H1 (cell line): ENCODE measurements around the gene KAT2A. TPM values are rescaled to one million over a fixed set of nuclear protein-coding genes. Genes with fewer than 3 reads are reported as not detected.

Experiments
- CTCF ChIA-PET: fragments of 300-600 bp; sonication (Branson Sonifier 250); formaldehyde crosslinking; loops from one replicate; lab custom pipeline; 2021; ENCODE audit not compliant: partially characterized antibody; lab: Charles Lee
- POLR2A ChIA-PET: fragments of 300-600 bp; sonication (Branson Sonifier 250); formaldehyde crosslinking; loops from one replicate; lab custom pipeline; 2021; ENCODE audit warnings: inconsistent platforms; ENCODE audit not compliant: partially characterized antibody; lab: Charles Lee
- DNase-seq, 2 experiments: peaks; one replicate each; pipeline versions ENCODE4 v3.0.0 to v3.0.0-alpha.2; 2010 to 2022; ENCODE audit warnings: low spot score in 2 of 2, low read depth in 1 of 2, mixed read lengths in 1 of 2
- FAIRE-seq: peaks from 2 replicates; lab custom pipeline; 2011; peaks lifted over from hg19 to GRCh38; lab: Jason Lieb, UNC
- H2AFZ ChIP-seq: 2 replicates; pipeline ENCODE4 v1.8.1; 2012; ENCODE audit warnings: low read length, inconsistent platforms
- H2AK5ac ChIP-seq: 2 replicates; pipeline ENCODE4 v1.6.1; 2013; ENCODE audit warnings: low read depth, low read length
- H2BK120ac ChIP-seq: replicated peaks from 2 replicates; pipeline ENCODE3; 2013; ENCODE audit warnings: low read depth, low read length, inconsistent platforms
- H2BK12ac ChIP-seq: 2 replicates; pipeline ENCODE4 v1.6.1; 2013; ENCODE audit warnings: low read depth, low read length
- H2BK15ac ChIP-seq: 2 replicates; pipeline ENCODE4 v1.6.1; 2013; ENCODE audit warnings: low read length
- H2BK20ac ChIP-seq: 2 replicates; pipeline ENCODE4 v1.6.1; 2013; ENCODE audit warnings: low read length
- H2BK5ac ChIP-seq: 2 replicates; pipeline ENCODE4 v1.6.1; 2013; ENCODE audit warnings: low read depth, low read length
- H3K14ac ChIP-seq: 2 replicates; pipeline ENCODE4 v1.6.1; 2013; ENCODE audit warnings: inconsistent platforms; ENCODE audit not compliant: insufficient read length
- H3K18ac ChIP-seq: 2 replicates; pipeline ENCODE4 v1.6.1; 2013; ENCODE audit warnings: low read length; ENCODE audit errors: extremely low read depth
- H3K23ac ChIP-seq: 2 replicates; pipeline ENCODE4 v1.6.1; 2013; ENCODE audit warnings: inconsistent platforms; ENCODE audit not compliant: insufficient read length
- H3K23me2 ChIP-seq: 2 replicates; pipeline ENCODE4 v1.6.1; 2013; ENCODE audit warnings: low read depth, low read length
- H3K27ac ChIP-seq: 2 replicates; pipeline ENCODE4 v1.6.1; 2011; ENCODE audit warnings: low read depth, low read length, inconsistent platforms
- H3K27me3 ChIP-seq, 4 experiments: replicated peaks in 1 of 4; 1 replicate in 1 of 4; 2 replicates in 3 of 4; pipeline versions ENCODE4 v1.6.1 to v1.8.1; 2011 to 2013; ENCODE audit warnings: low read length in 3 of 4, mild to moderate bottlenecking in 3 of 4, inconsistent platforms in 2 of 4, mixed read lengths in 2 of 4, moderate library complexity in 1 of 4; ENCODE audit not compliant: control insufficient read depth in 3 of 4, insufficient read depth in 3 of 4; ENCODE audit errors: extremely low read depth in 1 of 4
- H3K36me3 ChIP-seq, 4 experiments: 2 replicates each; pipeline versions ENCODE4 v1.6.1 to v1.8.1; 2011 to 2013; ENCODE audit warnings: mild to moderate bottlenecking in 4 of 4, low read length in 3 of 4, moderate library complexity in 2 of 4, control low read depth in 1 of 4, inconsistent platforms in 1 of 4; ENCODE audit not compliant: insufficient read depth in 4 of 4, control insufficient read depth in 2 of 4
- H3K4ac ChIP-seq: replicated peaks from 2 replicates; pipeline ENCODE3; 2013; ENCODE audit warnings: low read length, low read depth, mixed read lengths, inconsistent platforms; ENCODE audit not compliant: insufficient read length
- H3K4me1 ChIP-seq, 4 experiments: replicated peaks in 1 of 4; 1 replicate in 1 of 4; 2 replicates in 3 of 4; pipeline versions ENCODE4 v1.6.1 to v1.8.1; 2011 to 2013; ENCODE audit warnings: low read length in 3 of 4, inconsistent platforms in 2 of 4, mixed read lengths in 1 of 4; ENCODE audit not compliant: insufficient read depth in 4 of 4, control insufficient read depth in 3 of 4
- H3K4me2 ChIP-seq, 2 experiments: 2 replicates each; pipeline versions ENCODE4 v1.6.1 to v1.8.1; 2011 to 2013; ENCODE audit warnings: low read depth in 2 of 2, low read length in 2 of 2, control low read depth in 1 of 2, inconsistent platforms in 1 of 2, mild to moderate bottlenecking in 1 of 2; ENCODE audit not compliant: insufficient read depth in 1 of 2
- H3K4me3 ChIP-seq, 4 experiments: fragments of 200-600, 300-600 bp in 1 of 4; sonication (generic), shearing (Covaris generic), sonication (Bioruptor Twin) in 1 of 4; 2 replicates each; pipeline versions ENCODE4 v1.5.1 to v1.8.1; 2011 to 2016; ENCODE audit warnings: low read length in 4 of 4, low read depth in 3 of 4, control low read depth in 2 of 4, inconsistent platforms in 2 of 4, mild to moderate bottlenecking in 2 of 4, mixed read lengths in 1 of 4, moderate library complexity in 1 of 4; ENCODE audit not compliant: insufficient read depth in 2 of 4; ENCODE audit errors: extremely low read depth in 1 of 4
- H3K56ac ChIP-seq: replicated peaks from 2 replicates; pipeline ENCODE3; 2013; ENCODE audit warnings: low read depth, mild to moderate bottlenecking, mixed read lengths, low read length, inconsistent platforms; ENCODE audit not compliant: insufficient read length
- H3K79me1 ChIP-seq: 2 replicates; pipeline ENCODE4 v1.6.1; 2013; ENCODE audit warnings: low read depth, low read length, control low read depth
- H3K79me2 ChIP-seq, 2 experiments: 2 replicates each; pipeline versions ENCODE4 v1.6.1 to v1.8.1; 2012 to 2013; ENCODE audit warnings: low read length in 2 of 2, mild to moderate bottlenecking in 2 of 2, inconsistent platforms in 1 of 2; ENCODE audit not compliant: insufficient read depth in 2 of 2, control insufficient read depth in 1 of 2
- H3K9ac ChIP-seq, 4 experiments: replicated peaks in 1 of 4; 1 replicate in 1 of 4; 2 replicates in 3 of 4; pipeline versions ENCODE4 v1.6.1 to v1.8.1; 2011 to 2013; ENCODE audit warnings: low read depth in 3 of 4, low read length in 3 of 4, control low read depth in 2 of 4, mild to moderate bottlenecking in 2 of 4, moderate library complexity in 2 of 4, inconsistent platforms in 1 of 4; ENCODE audit errors: extremely low read depth in 1 of 4
- H3K9me3 ChIP-seq, 2 experiments: 2 replicates each; pipeline versions ENCODE4 v1.6.1 to v1.8.1; 2012 to 2013; ENCODE audit warnings: mild to moderate bottlenecking in 2 of 2, moderate library complexity in 2 of 2, control low read depth in 1 of 2, inconsistent platforms in 1 of 2, low read depth in 1 of 2, low read length in 1 of 2, mixed read lengths in 1 of 2; ENCODE audit not compliant: insufficient read depth in 2 of 2
- H4K20me1 ChIP-seq, 2 experiments: replicated peaks in 1 of 2; 2 replicates each; pipeline versions ENCODE3 to v1.8.1; 2011 to 2013; ENCODE audit warnings: inconsistent platforms in 2 of 2, low read length in 2 of 2, mild to moderate bottlenecking in 1 of 2; ENCODE audit not compliant: insufficient read depth in 2 of 2, control insufficient read depth in 1 of 2
- H4K5ac ChIP-seq: 2 replicates; pipeline ENCODE4 v1.6.1; 2013; ENCODE audit warnings: low read length, low read depth, mixed read lengths, inconsistent platforms; ENCODE audit not compliant: insufficient read length
- H4K8ac ChIP-seq: 2 replicates; pipeline ENCODE4 v1.8.0; 2013; ENCODE audit warnings: mild to moderate bottlenecking, moderate library complexity, low read length, inconsistent platforms; ENCODE audit not compliant: insufficient read depth; ENCODE audit errors: extremely low read depth
- H4K91ac ChIP-seq: replicated peaks from 2 replicates; pipeline ENCODE3; 2013; ENCODE audit warnings: low read length, mixed read lengths, inconsistent platforms; ENCODE audit not compliant: insufficient read length
- FOSL1 ChIP-seq: IDR thresholded peaks from 2 replicates; pipeline ENCODE4 v1.6.1; 2011; ENCODE audit warnings: mild to moderate bottlenecking, low read depth, low read length, moderate library complexity; ENCODE audit not compliant: insufficient read depth
- WGBS, 2 experiments: shearing (Covaris generic) in 1 of 2; methylation state at CpG; one replicate each; pipeline versions ENCODE4 v1.1.6 to v1.1.7; 2013 to 2015; ENCODE audit warnings: low lambda C conversion rate in 2 of 2, mixed read lengths in 2 of 2, inconsistent platforms in 1 of 2, low coverage in 1 of 2, missing lambda C conversion rate in 1 of 2; ENCODE audit not compliant: insufficient replicate concordance in 2 of 2, insufficient coverage in 1 of 2, insufficient read length in 1 of 2; ENCODE audit errors: extremely low coverage in 1 of 2, missing lambda C conversion rate in 1 of 2; 5-methylcytosine and 5-hydroxymethylcytosine counted together
- polyA plus RNA-seq, 7 experiments: library from polyadenylated mRNA; depleted of rRNA in 3 of 7; stranded (reverse) in 5 of 7; unstranded in 2 of 7; fragments of >200 nt in 5 of 7; fragments of 200-250 nt in 2 of 7; gene quantifications; 1 replicate in 5 of 7; 2 replicates in 1 of 7; 4 replicates in 1 of 7; pipeline versions ENCODE4 v1.2.1 to v1.2.3, GENCODE V29; 2011 to 2013; ENCODE audit warnings: missing spikeins in 2 of 7, mixed read lengths in 2 of 7
- total RNA-seq: library from RNA; stranded (reverse); fragmentation: NEBNext Ultra II Directional; extraction: Animal tissue kit (Norgen Biotek cat#: 25700); gene quantifications from 2 replicates; pipeline ENCODE4 v1.2.1, GENCODE V29; 2021

KAT2A gene
- total and polyA plus RNA-seq, 2 of the 8 experiments (the other 6 are each of a cell fraction or from before 2014, with no cell fraction given) = 34.2 to 40.1 TPM

DNA sequence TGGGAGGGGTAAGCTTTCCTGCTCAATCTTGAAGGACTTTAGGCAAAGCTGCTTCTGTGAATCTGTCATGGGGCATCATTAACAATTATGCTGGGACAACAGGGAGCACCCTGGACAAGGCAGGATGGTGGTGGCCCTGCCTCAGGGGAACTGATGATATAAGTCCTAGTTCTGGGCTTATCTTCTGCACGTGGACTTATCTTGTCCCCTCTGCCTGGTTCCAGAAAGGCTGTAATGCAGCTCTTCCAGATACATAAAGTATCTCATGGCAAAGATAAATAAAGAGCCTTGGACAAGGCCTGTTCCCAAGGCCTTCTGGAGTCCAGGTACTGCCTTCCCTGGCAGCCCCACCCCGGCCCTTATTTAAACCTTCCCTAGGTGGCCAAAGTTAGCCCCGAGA, 16.9 kb downstream of the KAT2A start:
- no peak overlapping the region for H2BK12ac ChIP-seq
- no peaks in the 10 kb centered on the region for H3K79me2 ChIP-seq
- H2BK20ac ChIP-seq = no peak overlapping the region
- H3K56ac ChIP-seq = no peak overlapping the region
- no peak overlapping the region for H3K4me2 ChIP-seq
- no peak overlapping the region for H2BK120ac ChIP-seq
- H3K27ac ChIP-seq = no peak overlapping the region
- no peak overlapping the region for H4K91ac ChIP-seq
- no peak overlapping the region for H4K5ac ChIP-seq
- no peak overlapping the region for H3K4me3 ChIP-seq
- H3K23ac ChIP-seq = no peak overlapping the region
- CTCF ChIA-PET = interaction anchor here (0.6 to 39.4 kb wide), 7 partner anchors 12 to 425 kb away, joined by 3 to 1084 read pairs (median 67); partner anchors contain the start of genes DHX58, DNAJC7, HSPB9 and KAT2A
- H2AK5ac ChIP-seq = no peak overlapping the region
- POLR2A ChIA-PET = interaction anchor here (0.7 to 2.2 kb wide), 4 partner anchors 12 to 79 kb away, joined by 3 to 9 read pairs (median 4); no protein-coding TSS in a partner anchor
- no peaks in the 10 kb centered on the region for H3K36me3 ChIP-seq
- H2AFZ ChIP-seq = no peak overlapping the region
- no peak overlapping the region for H3K9ac ChIP-seq
- no peaks in the 10 kb centered on the region for H3K9me3 ChIP-seq
- no peaks in the 10 kb centered on the region for H3K79me1 ChIP-seq
- no peak overlapping the region for H4K8ac ChIP-seq
- 87% methylated on average over 3 of the region's 3 CpGs; no CpG with 5 or more reads in 1 of the 2 experiments for WGBS, 2 experiments
- peaks cover 2% of the 10 kb centered on the region; the same call in 1 of the 2 replicates for H3K23me2 ChIP-seq
- H2BK5ac ChIP-seq = no peak overlapping the region
- H3K4me1 ChIP-seq = peaks cover 0 to 11% (median 9%) of the 10 kb centered on the region in 4 experiments; a peak in 6 of 7 replicates
- no peak for TF ChIP-seq FOSL1
- no peak for FAIRE-seq
- DNase-seq = no peak
- no peak overlapping the region for H2BK15ac ChIP-seq
- H3K27me3 ChIP-seq = no peaks in the 10 kb centered on the region
- no peaks in the 10 kb centered on the region for H4K20me1 ChIP-seq
- H3K4ac ChIP-seq = no peak overlapping the region
- no peak overlapping the region for H3K18ac ChIP-seq
- no peak overlapping the region for H3K14ac ChIP-seq
